H9 (cell line): ENCODE results near the gene ZNF627. TPM values are rescaled to one million over a fixed set of nuclear protein-coding genes. Genes with fewer than 3 reads are reported as not detected.

ENCODE experiments used
- DNase-seq: peaks from one replicate; pipeline ENCODE4 v3.0.0-alpha.2; 2017
- H2AFZ ChIP-seq: one replicate; pipeline ENCODE4 v1.6.1; 2013; ENCODE audit warnings: mild to moderate bottlenecking, low read length, control low read depth, moderate library complexity
- H2AK5ac ChIP-seq: 2 replicates; pipeline ENCODE4 v1.6.1; 2013; ENCODE audit warnings: low read length, control low read depth, mixed read lengths; ENCODE audit not compliant: insufficient read length
- H2BK120ac ChIP-seq: one replicate; pipeline ENCODE4 v1.6.1; 2013; ENCODE audit warnings: low read depth, mild to moderate bottlenecking, low read length, control low read depth, inconsistent platforms; ENCODE audit not compliant: poor library complexity, severe bottlenecking
- H2BK12ac ChIP-seq: 2 replicates; pipeline ENCODE4 v1.6.1; 2013; ENCODE audit warnings: low read length, control low read depth, mixed read lengths, low read depth; ENCODE audit not compliant: insufficient read length
- H2BK15ac ChIP-seq: 2 replicates; pipeline ENCODE4 v1.6.1; 2013; ENCODE audit warnings: low read depth, low read length, control low read depth
- H2BK20ac ChIP-seq: one replicate; pipeline ENCODE4 v1.6.1; 2013; ENCODE audit warnings: low read depth, mild to moderate bottlenecking, low read length, control low read depth, inconsistent platforms; ENCODE audit not compliant: poor library complexity, severe bottlenecking
- H2BK5ac ChIP-seq: 2 replicates; pipeline ENCODE4 v1.6.1; 2013; ENCODE audit warnings: low read length, control low read depth, mixed read lengths; ENCODE audit not compliant: insufficient read length
- H3K14ac ChIP-seq: 2 replicates; pipeline ENCODE4 v1.6.1; 2013; ENCODE audit warnings: low read length, control low read depth; ENCODE audit not compliant: insufficient read depth
- H3K18ac ChIP-seq: 2 replicates; pipeline ENCODE4 v1.6.1; 2013; ENCODE audit warnings: low read depth, mild to moderate bottlenecking, mixed read lengths, low read length, control low read depth; ENCODE audit not compliant: insufficient read length
- H3K23ac ChIP-seq: 2 replicates; pipeline ENCODE4 v1.6.1; 2013; ENCODE audit warnings: low read length, control low read depth, mixed read lengths, low read depth; ENCODE audit not compliant: insufficient read length
- H3K23me2 ChIP-seq: 2 replicates; pipeline ENCODE4 v1.6.1; 2013; ENCODE audit warnings: low read depth, mild to moderate bottlenecking, mixed read lengths, low read length, control low read depth; ENCODE audit not compliant: insufficient read length, poor library complexity, severe bottlenecking
- H3K27ac ChIP-seq: 2 replicates; pipeline ENCODE4 v1.5.1; 2013; ENCODE audit warnings: low read length, control low read depth, mixed read lengths, low read depth; ENCODE audit not compliant: insufficient read length
- H3K27me3 ChIP-seq: 2 replicates; pipeline ENCODE4 v1.6.1; 2013; ENCODE audit warnings: low read length, control low read depth, inconsistent platforms; ENCODE audit not compliant: insufficient read depth
- H3K4ac ChIP-seq: 2 replicates; pipeline ENCODE4 v1.6.1; 2013; ENCODE audit warnings: low read depth, mild to moderate bottlenecking, control low read depth, inconsistent platforms, low read length, moderate library complexity
- H3K4me1 ChIP-seq: 2 replicates; pipeline ENCODE4 v1.6.1; 2013; ENCODE audit warnings: low read length, control low read depth, inconsistent platforms; ENCODE audit not compliant: insufficient read depth
- H3K4me2 ChIP-seq: 2 replicates; pipeline ENCODE4 v1.6.1; 2013; ENCODE audit warnings: low read length, control low read depth, mixed read lengths; ENCODE audit not compliant: insufficient read length, insufficient read depth
- H3K56ac ChIP-seq: 2 replicates; pipeline ENCODE4 v1.6.1; 2013; ENCODE audit warnings: low read depth, mild to moderate bottlenecking, mixed read lengths, low read length, control low read depth; ENCODE audit not compliant: insufficient read length
- H3K79me1 ChIP-seq: 2 replicates; pipeline ENCODE4 v1.6.1; 2013; ENCODE audit warnings: low read depth, mild to moderate bottlenecking, moderate library complexity, low read length, control low read depth, inconsistent platforms; ENCODE audit not compliant: insufficient read depth, poor library complexity, severe bottlenecking
- H3K79me2 ChIP-seq: 2 replicates; pipeline ENCODE4 v1.6.1; 2013; ENCODE audit warnings: low read length, control low read depth, inconsistent platforms; ENCODE audit not compliant: insufficient read depth
- H3K9ac ChIP-seq: 2 replicates; pipeline ENCODE4 v1.6.1; 2013; ENCODE audit warnings: low read length, control low read depth, mixed read lengths; ENCODE audit not compliant: insufficient read length; ENCODE audit errors: extremely low read depth
- H3K9me3 ChIP-seq: one replicate; pipeline ENCODE4 v1.6.1; 2013; ENCODE audit warnings: low read depth, low read length, inconsistent platforms; ENCODE audit not compliant: control insufficient read depth
- H3T11ph ChIP-seq: one replicate; pipeline ENCODE4 v1.6.1; 2013; ENCODE audit warnings: mild to moderate bottlenecking, low read length, control low read depth, inconsistent platforms
- H4K20me1 ChIP-seq: one replicate; pipeline ENCODE4 v1.6.1; 2013; ENCODE audit not compliant: control insufficient read depth, insufficient read length, insufficient read depth
- H4K5ac ChIP-seq: 2 replicates; pipeline ENCODE4 v1.6.1; 2013; ENCODE audit warnings: low read depth, mild to moderate bottlenecking, mixed read lengths, low read length, control low read depth; ENCODE audit not compliant: insufficient read length
- H4K8ac ChIP-seq: replicated peaks from 2 replicates; pipeline ENCODE4 v1.6.1; 2013; ENCODE audit warnings: low read length, control low read depth, mixed read lengths, low read depth; ENCODE audit not compliant: insufficient read length
- H4K91ac ChIP-seq: 2 replicates; pipeline ENCODE4 v1.6.1; 2013; ENCODE audit warnings: low read depth, mild to moderate bottlenecking, moderate library complexity, mixed read lengths, low read length, control low read depth; ENCODE audit not compliant: insufficient read length
- H3K27ac Mint-ChIP-seq, 3 experiments: 2 replicates in 2 of 3; 3 replicates in 1 of 3; pipeline ENCODE4 v1.8.0; 2020 to 2021; ENCODE audit warnings: mixed read lengths in 3 of 3, mild to moderate bottlenecking in 1 of 3, moderate library complexity in 1 of 3
- H3K27me3 Mint-ChIP-seq: 2 replicates; pipeline ENCODE4 v1.8.0; 2021; ENCODE audit warnings: low read depth, mild to moderate bottlenecking, moderate library complexity, mixed read lengths
- H3K36me3 Mint-ChIP-seq, 3 experiments: 2 replicates in 2 of 3; 3 replicates in 1 of 3; pipeline ENCODE4 v1.8.0; 2020 to 2021; ENCODE audit warnings: low read depth in 3 of 3, mixed read lengths in 3 of 3; ENCODE audit not compliant: insufficient read depth in 1 of 3
- H3K4me1 Mint-ChIP-seq, 2 experiments: 2 replicates each; pipeline ENCODE4 v1.8.0; 2020; ENCODE audit warnings: mixed read lengths in 2 of 2
- H3K4me3 Mint-ChIP-seq, 2 experiments: 2 replicates in 1 of 2; 3 replicates in 1 of 2; pipeline ENCODE4 v1.8.0; 2020 to 2021; ENCODE audit warnings: mild to moderate bottlenecking in 2 of 2, mixed read lengths in 2 of 2, moderate library complexity in 1 of 2
- H3K9me3 Mint-ChIP-seq, 2 experiments: 2 replicates in 1 of 2; 3 replicates in 1 of 2; pipeline ENCODE4 v1.8.0; 2020; ENCODE audit warnings: mild to moderate bottlenecking in 2 of 2, mixed read lengths in 2 of 2, moderate library complexity in 1 of 2
- WGBS: extraction: QIAGEN DNeasy Blood & Tissue Kit; methylation state at CpG from one replicate; pipeline ENCODE4 v1.1.7; 2013; ENCODE audit warnings: missing lambda C conversion rate, low lambda C conversion rate, mixed read lengths; ENCODE audit not compliant: insufficient read length; ENCODE audit errors: extremely low coverage; 5-methylcytosine and 5-hydroxymethylcytosine counted together
- long read RNA-seq: library from polyadenylated mRNA; unstranded; transcript quantifications from one replicate; pipeline ENCODE4 v2.0.0, GENCODE V29; 2020
- total RNA-seq: library from RNA; stranded (reverse); gene quantifications from 2 replicates; pipeline ENCODE4 v1.2.1, GENCODE V29; 2021
- TF ChIP-seq, protein P1 (sequence below): fragments of 200-600 bp; sonication (generic); conservative IDR thresholded peaks from 3 replicates; pipeline ENCODE4 v1.8.0; 2021; ENCODE audit warnings: antibody characterized with exemption, mild to moderate bottlenecking

The ZNF627 gene
- 12.2 and 12.8 TPM in 2 replicates for total RNA-seq
- long read RNA-seq, transcript ZNF627-201 (4 exons, 2,840 nt), result major isoform, 130 of 159 reads
- long read RNA-seq, transcript ZNF627-203 (5 exons, 591 nt), result minor isoform, 7 of 159 reads
- long read RNA-seq, partial matches to known transcripts, result 2 of 159 reads
- long read RNA-seq, other reads (novel, unspliced or antisense), result 20 of 159 reads

DNA sequence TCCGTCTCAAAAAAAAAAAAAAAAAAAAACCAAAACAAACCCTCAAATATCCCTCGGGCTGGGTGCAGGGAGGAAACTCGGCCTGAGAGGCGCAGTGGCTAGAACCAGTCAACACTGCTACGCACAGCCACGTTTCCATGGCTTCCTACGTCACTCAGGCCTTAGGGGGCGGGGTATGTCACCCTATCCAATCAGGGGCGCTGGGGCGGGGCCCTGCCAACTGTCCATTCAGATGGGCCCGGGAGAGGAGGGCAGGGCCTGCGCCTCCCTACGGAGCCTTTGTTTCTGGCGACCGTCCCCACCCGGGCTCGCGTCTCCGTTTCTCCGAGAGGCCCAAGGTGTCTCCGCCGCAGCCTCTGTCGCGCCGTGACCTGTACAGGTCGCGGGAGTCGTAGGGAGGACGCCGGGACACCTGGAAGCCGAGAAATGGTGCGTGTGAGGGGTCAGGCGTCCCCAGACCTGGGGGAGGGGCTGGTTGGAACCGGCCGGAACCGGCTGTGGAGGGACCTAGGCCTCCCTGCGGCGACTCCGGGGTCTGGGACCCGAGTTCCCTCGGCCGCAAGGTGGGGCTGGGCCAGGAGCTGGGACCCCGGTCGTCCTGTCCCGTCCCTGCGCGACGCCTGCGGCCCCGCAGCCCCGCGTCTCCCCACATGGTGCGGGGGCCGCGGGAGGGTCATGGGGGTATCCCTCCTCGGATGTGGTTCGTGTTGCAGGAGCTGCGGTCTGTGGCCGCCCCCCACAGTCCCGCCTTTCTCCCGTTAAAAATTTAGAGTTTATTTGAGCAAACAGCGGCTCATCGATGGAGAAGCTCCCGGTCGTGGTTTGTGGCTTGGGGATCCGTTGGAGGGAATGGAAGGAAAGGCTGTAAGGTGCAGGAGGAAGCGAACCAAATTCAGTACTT is at the start of gene ZNF627:
Gene ZNF627 (plus strand): TSS at position 282 of the 901 bp plus-strand sequence. CDS start 145 bp downstream, at position 427.
- Histone ChIP-seq H3K23ac (no peak within 1 kb of the TSS), H2BK15ac (no peak within 1 kb of the TSS), H2AFZ (no peak within 1 kb of the TSS), H3K27me3 (no peaks in the 10 kb centered on the region), H2AK5ac (no peak within 1 kb of the TSS), H3K4me1 (no peaks in the 10 kb centered on the region), H3K23me2 (peaks cover 2% of the 10 kb centered on the region), H4K8ac (no peak within 1 kb of the TSS), H3T11ph (no peak within 1 kb of the TSS), H2BK20ac (no peak within 1 kb of the TSS), H4K5ac (peak within 1 kb of the TSS; percentile 97), H4K20me1 (no peaks in the 10 kb centered on the region), H4K91ac (peak within 1 kb of the TSS; percentile 3), H3K9me3 (no peaks in the 10 kb centered on the region), H3K18ac (peak within 1 kb of the TSS; percentile 99), H3K4me2 (peak within 1 kb of the TSS; percentile 54), H3K4ac (no peak within 1 kb of the TSS; the same call in 1 of the 2 replicates), H2BK5ac (peak within 1 kb of the TSS; percentile 74), H2BK120ac (peak within 1 kb of the TSS; percentile 94), H2BK12ac (peak within 1 kb of the TSS; percentile 94), H3K9ac (peak within 1 kb of the TSS; percentile 99), H3K79me1 (peaks cover 6% of the 10 kb centered on the region), H3K56ac (peak within 1 kb of the TSS; percentile 33), H3K14ac (peak within 1 kb of the TSS; percentile 99), H3K27ac (peak within 1 kb of the TSS; percentile 35), H3K79me2 (peaks cover 13% of the 10 kb centered on the region; the same call in 1 of the 2 replicates)
- Mint-ChIP-seq H3K27me3 (no peaks in the 10 kb centered on the region), H3K9me3 (peaks cover 1 to 5% of the 10 kb centered on the region in 2 experiments; a peak in 3 of 5 replicates), H3K4me1 (peaks cover 16 to 29% of the 10 kb centered on the region in 2 experiments), H3K36me3 (peaks cover 16 to 37% (median 28%) of the 10 kb centered on the region in 3 experiments), H3K27ac (peak within 1 kb of the TSS; percentile 98 to 100 (median 99)), H3K4me3 (peak within 1 kb of the TSS; percentile 91 to 94)
- peak; percentile 99 for DNase-seq
- WGBS, result no CpG with 5 or more reads among the region's 67 CpGs
- TF ChIP-seq, protein P1, sequence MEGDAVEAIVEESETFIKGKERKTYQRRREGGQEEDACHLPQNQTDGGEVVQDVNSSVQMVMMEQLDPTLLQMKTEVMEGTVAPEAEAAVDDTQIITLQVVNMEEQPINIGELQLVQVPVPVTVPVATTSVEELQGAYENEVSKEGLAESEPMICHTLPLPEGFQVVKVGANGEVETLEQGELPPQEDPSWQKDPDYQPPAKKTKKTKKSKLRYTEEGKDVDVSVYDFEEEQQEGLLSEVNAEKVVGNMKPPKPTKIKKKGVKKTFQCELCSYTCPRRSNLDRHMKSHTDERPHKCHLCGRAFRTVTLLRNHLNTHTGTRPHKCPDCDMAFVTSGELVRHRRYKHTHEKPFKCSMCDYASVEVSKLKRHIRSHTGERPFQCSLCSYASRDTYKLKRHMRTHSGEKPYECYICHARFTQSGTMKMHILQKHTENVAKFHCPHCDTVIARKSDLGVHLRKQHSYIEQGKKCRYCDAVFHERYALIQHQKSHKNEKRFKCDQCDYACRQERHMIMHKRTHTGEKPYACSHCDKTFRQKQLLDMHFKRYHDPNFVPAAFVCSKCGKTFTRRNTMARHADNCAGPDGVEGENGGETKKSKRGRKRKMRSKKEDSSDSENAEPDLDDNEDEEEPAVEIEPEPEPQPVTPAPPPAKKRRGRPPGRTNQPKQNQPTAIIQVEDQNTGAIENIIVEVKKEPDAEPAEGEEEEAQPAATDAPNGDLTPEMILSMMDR, result no peak; the same call in 2 of the 3 replicates
